Hepatocyte (in vitro differentiated cells): ENCODE data around the gene IFI6. TPM values are rescaled to one million over a fixed set of nuclear protein-coding genes. Genes with fewer than 3 reads are reported as not detected.
"Not testable (repeated sequence)": the region's sequence is repeated elsewhere in the genome, so short reads cannot be mapped to it uniquely, and the experiment has no call there.

Experiments used
- DNase-seq: peaks from one replicate; pipeline ENCODE4 v3.0.0-alpha.2; 2016; ENCODE audit warnings: low spot score
- H2AFZ ChIP-seq: fragments of 200-600 bp; sonication (generic); 2 replicates; pipeline ENCODE4 v1.6.0; 2016; ENCODE audit warnings: antibody characterized with exemption, mild to moderate bottlenecking
- H3K27ac ChIP-seq: fragments of 200-600 bp; sonication (generic); 2 replicates; pipeline ENCODE4 v1.5.1; 2016; ENCODE audit warnings: mild to moderate bottlenecking
- H3K27me3 ChIP-seq: fragments of 200-600 bp; sonication (generic); 2 replicates; pipeline ENCODE4 v1.6.1; 2016
- H3K36me3 ChIP-seq: fragments of 200-600 bp; sonication (generic); replicated peaks from 2 replicates; pipeline ENCODE4 v1.5.1; 2016; ENCODE audit warnings: low read depth; ENCODE audit not compliant: insufficient read depth
- H3K4me1 ChIP-seq: fragments of 200-600 bp; sonication (generic); 2 replicates; pipeline ENCODE4 v1.5.1; 2016; ENCODE audit warnings: mild to moderate bottlenecking, moderate library complexity; ENCODE audit not compliant: insufficient read depth
- H3K4me2 ChIP-seq: fragments of 200-600 bp; sonication (generic); 2 replicates; pipeline ENCODE4 v1.6.0; 2016
- H3K4me3 ChIP-seq: fragments of 200-600 bp; sonication (generic); 2 replicates; pipeline ENCODE4 v1.5.1; 2016; ENCODE audit warnings: mild to moderate bottlenecking
- H3K79me2 ChIP-seq: fragments of 200-600 bp; sonication (generic); 2 replicates; pipeline ENCODE4 v1.6.0; 2017; ENCODE audit warnings: mild to moderate bottlenecking
- H3K9me2 ChIP-seq: fragments of 200-600 bp; sonication (generic); replicated peaks from 2 replicates; pipeline ENCODE4 v1.6.0; 2017; ENCODE audit warnings: mild to moderate bottlenecking; ENCODE audit not compliant: insufficient read depth
- H3K9me3 ChIP-seq: fragments of 200-600 bp; sonication (generic); 2 replicates; pipeline ENCODE4 v1.5.1; 2016; ENCODE audit warnings: low read depth, mild to moderate bottlenecking
- H4K20me1 ChIP-seq: fragments of 200-600 bp; sonication (generic); 2 replicates; pipeline ENCODE4 v1.6.0; 2016; ENCODE audit warnings: mild to moderate bottlenecking; ENCODE audit not compliant: insufficient read depth, poor library complexity, severe bottlenecking
- EZH2 ChIP-seq: fragments of 200-600 bp; sonication (generic); IDR thresholded peaks from 2 replicates; pipeline ENCODE4 v1.6.1; 2016; ENCODE audit warnings: antibody characterized with exemption, mild to moderate bottlenecking, borderline replicate concordance
- EZH2phosphoT487 ChIP-seq: fragments of 200-600 bp; sonication (generic); IDR thresholded peaks from one replicate; pipeline ENCODE4 v1.6.1; 2018; ENCODE audit warnings: antibody characterized with exemption, mild to moderate bottlenecking, low read depth, moderate library complexity; ENCODE audit not compliant: unreplicated experiment, severe bottlenecking
- WGBS: methylation state at CpG from one replicate; pipeline ENCODE4 v1.1.6; 2016; ENCODE audit warnings: low lambda C conversion rate; ENCODE audit errors: missing lambda C conversion rate; 5-methylcytosine and 5-hydroxymethylcytosine counted together
- polyA plus RNA-seq: library from polyadenylated mRNA; unstranded; fragments of >200 nt; fragmentation: Nextera tagmentation; extraction: Ambion mirVana; gene quantifications from 2 replicates; pipeline ENCODE4 v1.2.1, GENCODE V29; 2016
- total RNA-seq: library from RNA; depleted of rRNA; stranded (reverse); fragments of >200 nt; gene quantifications from 2 replicates; pipeline ENCODE4 v1.2.3, GENCODE V29; 2014
- TF ChIP-seq, protein P1 (sequence below): fragments of 200-600 bp; sonication (generic); IDR thresholded peaks from 2 replicates; pipeline ENCODE4 v1.5.1; 2016; ENCODE audit warnings: antibody characterized with exemption, mild to moderate bottlenecking; ENCODE audit not compliant: poor library complexity

Gene IFI6
- total and polyA plus RNA-seq, 2 experiments from 2014 or later, result 114 to 194 TPM

DNA sequence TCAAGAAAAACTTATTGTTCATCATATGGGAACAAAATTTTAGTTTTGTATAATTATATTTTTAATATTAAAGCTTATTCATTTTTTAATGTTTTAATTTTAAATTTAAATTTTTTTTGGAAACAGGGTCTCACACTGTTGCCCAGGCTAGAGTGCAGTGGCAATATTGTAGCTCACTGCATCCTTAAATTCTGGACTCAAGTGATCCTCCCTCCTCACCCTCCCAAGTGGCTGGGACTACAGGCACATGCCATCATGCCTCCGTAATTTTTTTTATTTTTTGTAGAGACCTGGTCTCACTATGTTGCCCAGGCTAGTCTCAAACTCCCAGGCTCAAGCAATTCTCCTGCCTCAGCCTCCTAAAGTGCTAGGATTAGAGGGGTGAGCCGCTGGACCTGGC, 33.6 kb upstream of the IFI6 start:
- 81% methylated on average over 2 of the region's 2 CpGs for WGBS
- Histone ChIP-seq H3K27me3 (no peaks in the 10 kb centered on the region), H3K79me2 (no peaks in the 10 kb centered on the region), H3K4me3 (no peak overlapping the region), H3K36me3 (no peaks in the 10 kb centered on the region), H3K9me3 (no peaks in the 10 kb centered on the region), H3K9me2 (no peaks in the 10 kb centered on the region), H3K27ac (no peak overlapping the region), H3K4me1 (no peaks in the 10 kb centered on the region), H2AFZ (no peak overlapping the region), H3K4me2 (no peak overlapping the region), H4K20me1 (no peaks in the 10 kb centered on the region)
- TF ChIP-seq, protein P1, sequence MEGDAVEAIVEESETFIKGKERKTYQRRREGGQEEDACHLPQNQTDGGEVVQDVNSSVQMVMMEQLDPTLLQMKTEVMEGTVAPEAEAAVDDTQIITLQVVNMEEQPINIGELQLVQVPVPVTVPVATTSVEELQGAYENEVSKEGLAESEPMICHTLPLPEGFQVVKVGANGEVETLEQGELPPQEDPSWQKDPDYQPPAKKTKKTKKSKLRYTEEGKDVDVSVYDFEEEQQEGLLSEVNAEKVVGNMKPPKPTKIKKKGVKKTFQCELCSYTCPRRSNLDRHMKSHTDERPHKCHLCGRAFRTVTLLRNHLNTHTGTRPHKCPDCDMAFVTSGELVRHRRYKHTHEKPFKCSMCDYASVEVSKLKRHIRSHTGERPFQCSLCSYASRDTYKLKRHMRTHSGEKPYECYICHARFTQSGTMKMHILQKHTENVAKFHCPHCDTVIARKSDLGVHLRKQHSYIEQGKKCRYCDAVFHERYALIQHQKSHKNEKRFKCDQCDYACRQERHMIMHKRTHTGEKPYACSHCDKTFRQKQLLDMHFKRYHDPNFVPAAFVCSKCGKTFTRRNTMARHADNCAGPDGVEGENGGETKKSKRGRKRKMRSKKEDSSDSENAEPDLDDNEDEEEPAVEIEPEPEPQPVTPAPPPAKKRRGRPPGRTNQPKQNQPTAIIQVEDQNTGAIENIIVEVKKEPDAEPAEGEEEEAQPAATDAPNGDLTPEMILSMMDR, result no peak
- TF ChIP-seq EZH2 (no peak), EZH2phosphoT487 (no peak)
- DNase-seq, result no peak

DNA sequence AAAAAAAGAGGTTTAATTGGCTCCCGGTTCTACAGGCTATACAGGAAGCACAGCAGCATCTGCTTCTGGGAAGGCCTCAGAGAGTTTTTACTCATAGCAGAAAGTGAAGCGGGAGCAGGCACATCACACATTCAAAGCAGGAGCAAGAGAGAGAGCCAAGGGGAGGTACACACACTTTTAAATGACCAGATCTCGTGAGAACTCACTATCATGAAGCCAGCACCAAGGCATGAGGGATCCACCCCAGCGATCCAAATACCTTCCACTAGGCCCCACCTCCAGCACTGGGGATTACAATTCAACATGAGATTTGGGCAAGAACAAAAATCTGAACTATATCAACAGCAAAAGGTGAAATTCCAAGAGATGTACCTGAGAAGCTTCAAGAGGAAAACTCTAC, 33.0 kb upstream of the IFI6 start:
- WGBS, result 84% methylated on average over 4 of the region's 4 CpGs

DNA sequence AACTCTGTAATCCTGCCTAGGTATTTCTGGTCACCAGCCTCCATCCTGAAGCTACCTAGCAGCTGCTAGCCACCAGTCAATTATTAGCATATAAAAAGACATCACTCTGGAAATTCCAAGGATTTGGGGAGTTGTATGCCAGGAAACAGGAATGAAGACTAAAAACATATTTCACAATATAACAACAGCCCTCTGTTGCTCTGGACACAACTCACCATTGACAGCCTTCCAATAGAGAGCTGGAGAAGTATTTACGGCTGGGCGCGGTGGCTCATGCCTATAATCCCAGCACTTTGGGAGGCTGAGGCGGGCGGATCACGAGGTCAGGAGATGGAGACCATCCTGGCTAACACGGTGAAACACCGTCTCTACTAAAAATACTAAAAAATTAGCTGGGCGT, 24.8 kb upstream of the IFI6 start:
- not testable (repeated sequence) for H3K27me3 ChIP-seq, H3K9me2 ChIP-seq, H3K4me2 ChIP-seq, H3K36me3 ChIP-seq, DNase-seq, H4K20me1 ChIP-seq, H3K27ac ChIP-seq, H3K9me3 ChIP-seq, H3K4me1 ChIP-seq, H3K79me2 ChIP-seq, H2AFZ ChIP-seq, H3K4me3 ChIP-seq
- whole genome bisulfite sequencing, result 83% methylated on average over 9 of the region's 9 CpGs

More for the DNA sequence above, 33.0 kb upstream of the IFI6 start:
- Histone ChIP-seq H3K4me3 (no peak overlapping the region), H2AFZ (no peak overlapping the region), H4K20me1 (no peaks in the 10 kb centered on the region), H3K36me3 (no peaks in the 10 kb centered on the region), H3K9me2 (no peaks in the 10 kb centered on the region), H3K4me2 (no peak overlapping the region), H3K9me3 (no peaks in the 10 kb centered on the region), H3K79me2 (no peaks in the 10 kb centered on the region), H3K27ac (no peak overlapping the region), H3K4me1 (no peaks in the 10 kb centered on the region), H3K27me3 (no peaks in the 10 kb centered on the region)
- DNase-seq, result no peak
- TF ChIP-seq EZH2 (no peak), EZH2phosphoT487 (no peak)
- TF ChIP-seq, protein P1, result no peak

DNA sequence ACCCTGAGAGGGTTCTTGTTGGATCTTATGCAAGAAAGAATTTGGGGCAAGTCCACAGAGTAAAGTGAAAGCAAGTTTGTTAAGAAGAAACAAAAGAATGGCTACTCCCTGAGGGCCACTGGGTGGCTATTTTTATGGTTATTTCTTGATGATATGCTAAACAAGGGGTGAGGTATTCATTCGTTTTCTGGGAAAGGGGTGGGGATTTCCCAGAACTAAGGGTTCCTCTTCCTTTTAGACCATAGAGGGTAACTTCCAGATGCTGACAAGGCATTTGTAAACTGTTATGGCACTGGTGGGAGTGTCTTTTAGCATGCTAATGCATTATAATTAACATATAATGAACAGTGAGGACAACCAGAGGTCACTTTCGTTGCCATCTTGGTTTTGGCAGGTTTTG, 18.2 kb upstream of the IFI6 start:
- TF ChIP-seq EZH2phosphoT487, result no peak
- H4K20me1 ChIP-seq, result no peaks in the 10 kb centered on the region
- WGBS, result 87% methylated on average over 2 of the region's 2 CpGs
- H3K27me3 ChIP-seq, result no peaks in the 10 kb centered on the region
- no peak overlapping the region for H3K4me3 ChIP-seq
- H3K36me3 ChIP-seq, result no peaks in the 10 kb centered on the region
- H3K27ac ChIP-seq, result no peak overlapping the region
- H3K4me1 ChIP-seq, result no peaks in the 10 kb centered on the region
- no peak overlapping the region for H3K4me2 ChIP-seq
- no peaks in the 10 kb centered on the region for H3K9me2 ChIP-seq
- no peak for DNase-seq
- no peaks in the 10 kb centered on the region for H3K9me3 ChIP-seq
- H2AFZ ChIP-seq, result no peak overlapping the region
- H3K79me2 ChIP-seq, result no peaks in the 10 kb centered on the region
